HepG2 (cell line): ENCODE measurements around the gene VASH2. TPM values are rescaled to one million over a fixed set of nuclear protein-coding genes. Genes with fewer than 3 reads are reported as not detected.

Experiments used
- ATAC-seq: fragments of 200-7000 bp; cut with Tn5 transposase; 3 replicates; pipeline ENCODE4 v1.9.1; 2020; ENCODE audit warnings: mild to moderate bottlenecking, moderate library complexity
- BruUV-seq: library from RNA; stranded (reverse); fragments of 400-500 nt; replicated peaks from 2 replicates; lab custom pipeline; 2021; lab: Mats Ljungman, UMichigan
- CTCF ChIA-PET: fragments of 300-600 bp; formaldehyde crosslinking; extraction: SDS; loops from one replicate; lab custom pipeline; 2021; ENCODE audit warnings: low total read pairs, inconsistent platforms, low intra/inter-chr PET ratio; lab: Yijun Ruan, JAX
- POLR2A ChIA-PET: fragments of 350-600 bp; sonication (Branson Sonifier 250); formaldehyde crosslinking; loops from one replicate; lab custom pipeline; 2020; ENCODE audit warnings: antibody characterized with exemption, inconsistent platforms; lab: Yijun Ruan, JAX
- DNase-seq: peaks from one replicate; pipeline ENCODE4 v3.0.0-alpha.2; 2015; ENCODE audit warnings: low spot score
- FAIRE-seq: peaks from 3 replicates; lab custom pipeline; 2011; peaks lifted over from hg19 to GRCh38; lab: Jason Lieb, UNC
- H2AFZ ChIP-seq: one replicate; pipeline ENCODE4 v1.6.1; 2011; ENCODE audit warnings: low read length, inconsistent platforms
- H3K27ac ChIP-seq: fragments of 300-600 bp; 3 replicates; pipeline ENCODE4 v1.8.0; 2011; ENCODE audit warnings: mixed run types, mild to moderate bottlenecking, mixed read lengths, low read length, inconsistent platforms; ENCODE audit not compliant: insufficient read depth; ENCODE audit errors: extremely low read length
- H3K27me3 ChIP-seq, 2 experiments: fragments of 200-600 bp in 1 of 2; 2 replicates in 1 of 2; 3 replicates in 1 of 2; pipeline versions ENCODE4 v1.6.0 to v1.8.0; 2011; ENCODE audit warnings: low read length in 2 of 2, mild to moderate bottlenecking in 2 of 2, moderate library complexity in 2 of 2, inconsistent platforms in 1 of 2; ENCODE audit not compliant: insufficient read depth in 2 of 2, control insufficient read depth in 1 of 2
- H3K36me3 ChIP-seq, 2 experiments: fragments of 200-600 bp in 1 of 2; replicated peaks in 1 of 2; 2 replicates in 1 of 2; 3 replicates in 1 of 2; pipeline versions ENCODE4 v1.5.1 to v1.8.0; 2011; ENCODE audit warnings: low read length in 2 of 2, inconsistent platforms in 1 of 2; ENCODE audit not compliant: insufficient read depth in 2 of 2, control insufficient read depth in 1 of 2
- H3K4me1 ChIP-seq: 2 replicates; pipeline ENCODE4 v1.5.1; 2012; ENCODE audit warnings: low read length, inconsistent platforms; ENCODE audit not compliant: insufficient read depth
- H3K4me2 ChIP-seq: 2 replicates; pipeline ENCODE4 v1.6.0; 2011; ENCODE audit warnings: low read depth, low read length, inconsistent platforms
- H3K4me3 ChIP-seq, 3 experiments: fragments of 200-600 bp in 1 of 3; sonication (generic), shearing (Covaris generic) in 1 of 3; replicated peaks in 1 of 3; 2 replicates each; pipeline ENCODE4 v1.5.1; 2011 to 2016; ENCODE audit warnings: low read length in 3 of 3, inconsistent platforms in 2 of 3, low read depth in 2 of 3, mild to moderate bottlenecking in 2 of 3, control low read depth in 1 of 3, mixed read lengths in 1 of 3; ENCODE audit not compliant: insufficient read depth in 1 of 3
- H3K79me2 ChIP-seq: one replicate; pipeline ENCODE4 v1.6.1; 2011; ENCODE audit warnings: low read length, inconsistent platforms; ENCODE audit not compliant: insufficient read depth
- H3K9ac ChIP-seq: 2 replicates; pipeline ENCODE4 v1.6.0; 2011; ENCODE audit warnings: mild to moderate bottlenecking, low read depth, low read length, inconsistent platforms; ENCODE audit not compliant: insufficient read depth
- H3K9me3 ChIP-seq: 2 replicates; pipeline ENCODE4 v1.5.1; 2012; ENCODE audit warnings: mild to moderate bottlenecking, low read length
- H4K20me1 ChIP-seq: 2 replicates; pipeline ENCODE4 v1.6.0; 2011; ENCODE audit warnings: inconsistent platforms, mild to moderate bottlenecking, low read length, moderate library complexity; ENCODE audit not compliant: insufficient read depth
- CEBPG ChIP-seq: IDR thresholded peaks from 2 replicates; pipeline ENCODE4 v1.6.1; 2016
- ETV6 ChIP-seq: sonication (generic); formaldehyde crosslinking; conservative IDR thresholded peaks from 2 replicates; pipeline ENCODE4 v1.4.0; 2020; ENCODE audit warnings: missing genetic modification reagents
- FIP1L1 ChIP-seq: fragments of 200-400 bp; formaldehyde crosslinking; IDR thresholded peaks from 2 replicates; pipeline ENCODE4 v1.6.1; 2018; ENCODE audit warnings: low read depth, mild to moderate bottlenecking, low read length, moderate library complexity, borderline replicate concordance; ENCODE audit not compliant: insufficient read depth
- HHEX ChIP-seq: IDR thresholded peaks from 2 replicates; pipeline ENCODE4 v1.6.1; 2016; ENCODE audit warnings: control low read depth
- KDM4B ChIP-seq: sonication (generic); formaldehyde crosslinking; IDR thresholded peaks from 2 replicates; pipeline ENCODE4 v1.4.0; 2020; ENCODE audit warnings: missing genetic modification reagents
- MEF2D ChIP-seq: sonication (generic); formaldehyde crosslinking; IDR thresholded peaks from 2 replicates; pipeline ENCODE4 v1.5.1; 2020; ENCODE audit warnings: mild to moderate bottlenecking, missing genetic modification reagents
- TCF12 ChIP-seq, 2 experiments: fragments of 450-650 bp in 1 of 2; sonication (generic) in 1 of 2; formaldehyde crosslinking in 1 of 2; IDR thresholded peaks; 2 replicates each; pipeline versions ENCODE4 v1.6.1 to v1.8.0; 2017 to 2022; ENCODE audit warnings: antibody characterized with exemption in 1 of 2, mild to moderate bottlenecking in 1 of 2, missing genetic modification reagents in 1 of 2, moderate library complexity in 1 of 2
- TP53 ChIP-seq: sonication (generic); formaldehyde crosslinking; conservative IDR thresholded peaks from 2 replicates; pipeline ENCODE4 v1.4.0; 2020; ENCODE audit warnings: missing genetic modification reagents
- ZNF382 ChIP-seq: sonication (generic); formaldehyde crosslinking; IDR thresholded peaks from 2 replicates; pipeline ENCODE4 v1.5.0; 2020; ENCODE audit warnings: missing genetic modification reagents, mild to moderate bottlenecking, borderline replicate concordance
- ZNF75D ChIP-seq: sonication (generic); formaldehyde crosslinking; IDR thresholded peaks from 2 replicates; pipeline ENCODE4 v1.8.1; 2023; ENCODE audit warnings: missing genetic modification reagents, mild to moderate bottlenecking, borderline replicate concordance
- ZSCAN9 ChIP-seq: IDR thresholded peaks from 2 replicates; pipeline ENCODE4 v1.6.1; 2016; ENCODE audit warnings: borderline replicate concordance
- WGBS: methylation state at CpG from one replicate; pipeline ENCODE4 v1.1.6; 2017; ENCODE audit warnings: low lambda C conversion rate; 5-methylcytosine and 5-hydroxymethylcytosine counted together
- in situ Hi-C: cut with HindIII; loops from 2 replicates; pipeline ENCODE4 v1.10.0; 2017; ENCODE audit warnings: low pct_unique_long_range_greater_than_20kb; ENCODE audit not compliant: extremely low pct_ligation_motif_present
- intact Hi-C: fragments of 100-400 bp; cut with micrococcal nuclease; formaldehyde crosslinking; loops from one replicate; pipeline ENCODE4 v1.10.0; 2022; ENCODE audit not compliant: unreplicated experiment
- polyA plus RNA-seq, 8 experiments: library from polyadenylated mRNA; depleted of rRNA in 3 of 8; stranded (reverse) in 7 of 8; unstranded in 1 of 8; fragments of >200 nt; fragmentation: Illumina TruSeq in 4 of 8; extraction: Trizol in 4 of 8; gene quantifications; 2 replicates each; pipeline versions ENCODE4 v1.2.1 to v1.2.3, GENCODE V29; 2011 to 2016; ENCODE audit warnings: low read depth in 4 of 8, missing spikeins in 1 of 8, mixed read lengths in 1 of 8; ENCODE audit not compliant: insufficient read depth in 1 of 8
- total RNA-seq, 5 experiments: library from RNA; depleted of rRNA; stranded (reverse); fragments of >200 nt; fragmentation: Illumina TruSeq; extraction: Trizol; gene quantifications; 2 replicates each; pipeline ENCODE4 v1.2.3, GENCODE V29; 2016; ENCODE audit warnings: low read depth in 1 of 5
- TF ChIP-seq, protein P1 (sequence below): sonication (generic); formaldehyde crosslinking; IDR thresholded peaks from 2 replicates; pipeline ENCODE4 v1.9.0; 2021; ENCODE audit warnings: missing genetic modification reagents, borderline replicate concordance
- TF ChIP-seq, protein P2 (sequence below): IDR thresholded peaks from 2 replicates; pipeline ENCODE4 v1.6.1; 2016; ENCODE audit warnings: mild to moderate bottlenecking
- TF ChIP-seq, protein P3 (sequence below): sonication (generic); formaldehyde crosslinking; IDR thresholded peaks from 2 replicates; pipeline ENCODE4 v1.8.1; 2023; ENCODE audit warnings: mild to moderate bottlenecking, missing genetic modification reagents
- TF ChIP-seq, protein P4 (sequence below): sonication (generic); formaldehyde crosslinking; IDR thresholded peaks from 2 replicates; pipeline ENCODE4 v1.4.0; 2020; ENCODE audit warnings: missing genetic modification reagents, mild to moderate bottlenecking, borderline replicate concordance
- TF ChIP-seq, protein P5 (sequence below): sonication (generic); formaldehyde crosslinking; IDR thresholded peaks from 2 replicates; pipeline ENCODE4 v1.4.0; 2020; ENCODE audit warnings: mild to moderate bottlenecking, missing genetic modification reagents

Gene VASH2
- total and polyA plus RNA-seq, 2 of the 13 experiments (the other 11 are each of a cell fraction or from before 2014, with no cell fraction given), result 0.44 to 1.00 TPM

DNA sequence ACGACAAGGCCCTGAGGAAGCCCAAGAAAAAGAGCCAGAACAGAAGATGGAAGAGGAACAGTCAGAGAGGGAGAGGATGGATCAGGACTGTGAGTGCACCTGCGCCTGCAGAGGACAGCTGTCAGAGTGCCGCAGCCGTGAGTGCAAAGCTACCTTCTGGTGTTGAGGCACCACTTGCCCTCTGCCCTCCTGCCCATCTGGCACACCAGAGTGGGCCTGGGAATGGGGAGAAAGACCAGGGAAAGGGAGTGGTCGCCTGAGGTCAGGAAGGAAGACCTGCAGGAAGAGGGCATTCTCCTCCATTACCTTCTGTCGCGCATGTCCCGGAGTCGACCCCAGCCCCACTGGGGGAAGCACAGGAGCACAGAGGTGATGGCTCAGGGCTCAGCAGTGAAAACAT is 26.2 kb downstream of the VASH2 start:
- CTCF ChIA-PET, result no interaction called here
- Histone ChIP-seq H2AFZ (no peak overlapping the region), H3K9me3 (no peaks in the 10 kb centered on the region), H3K4me2 (no peak overlapping the region), H3K79me2 (no peaks in the 10 kb centered on the region), H3K27me3 (no peaks in the 10 kb centered on the region; a peak in 1 of 5 replicates), H3K36me3 (no peaks in the 10 kb centered on the region), H3K4me3 (no peak overlapping the region), H3K4me1 (peaks cover 10% of the 10 kb centered on the region; the same call in 1 of the 2 replicates), H3K9ac (no peak overlapping the region), H3K27ac (no peak overlapping the region), H4K20me1 (no peaks in the 10 kb centered on the region)
- no TSS peak for BruUV-seq
- FAIRE-seq, result no peak
- ATAC-seq, result no peak
- in situ Hi-C loops (no loop called here), intact Hi-C loops (no loop called here)
- no peak for DNase-seq
- POLR2A ChIA-PET, result no interaction called here
- WGBS, result 74% methylated on average over 9 of the region's 9 CpGs
- no peak for TF ChIP-seq TCF12 (IDR thresholded peaks at IDR 0.05)
- no peak for TF ChIP-seq TCF12 (CRISPR knock-in tag; IDR thresholded peaks at IDR 0.05)
- TF ChIP-seq, protein P1, sequence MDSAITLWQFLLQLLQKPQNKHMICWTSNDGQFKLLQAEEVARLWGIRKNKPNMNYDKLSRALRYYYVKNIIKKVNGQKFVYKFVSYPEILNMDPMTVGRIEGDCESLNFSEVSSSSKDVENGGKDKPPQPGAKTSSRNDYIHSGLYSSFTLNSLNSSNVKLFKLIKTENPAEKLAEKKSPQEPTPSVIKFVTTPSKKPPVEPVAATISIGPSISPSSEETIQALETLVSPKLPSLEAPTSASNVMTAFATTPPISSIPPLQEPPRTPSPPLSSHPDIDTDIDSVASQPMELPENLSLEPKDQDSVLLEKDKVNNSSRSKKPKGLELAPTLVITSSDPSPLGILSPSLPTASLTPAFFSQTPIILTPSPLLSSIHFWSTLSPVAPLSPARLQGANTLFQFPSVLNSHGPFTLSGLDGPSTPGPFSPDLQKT (CRISPR knock-in tag), result no peak
- no peak for TF ChIP-seq TP53 (CRISPR knock-in tag)
- TF ChIP-seq KDM4B (CRISPR knock-in tag), result no peak
- TF ChIP-seq FIP1L1, result no peak
- TF ChIP-seq, protein P2, sequence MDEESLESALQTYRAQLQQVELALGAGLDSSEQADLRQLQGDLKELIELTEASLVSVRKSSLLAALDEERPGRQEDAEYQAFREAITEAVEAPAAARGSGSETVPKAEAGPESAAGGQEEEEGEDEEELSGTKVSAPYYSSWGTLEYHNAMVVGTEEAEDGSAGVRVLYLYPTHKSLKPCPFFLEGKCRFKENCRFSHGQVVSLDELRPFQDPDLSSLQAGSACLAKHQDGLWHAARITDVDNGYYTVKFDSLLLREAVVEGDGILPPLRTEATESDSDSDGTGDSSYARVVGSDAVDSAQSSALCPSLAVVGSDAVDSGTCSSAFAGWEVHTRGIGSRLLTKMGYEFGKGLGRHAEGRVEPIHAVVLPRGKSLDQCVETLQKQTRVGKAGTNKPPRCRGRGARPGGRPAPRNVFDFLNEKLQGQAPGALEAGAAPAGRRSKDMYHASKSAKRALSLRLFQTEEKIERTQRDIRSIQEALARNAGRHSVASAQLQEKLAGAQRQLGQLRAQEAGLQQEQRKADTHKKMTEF (CRISPR knock-in tag), result no peak
- TF ChIP-seq, protein P3, sequence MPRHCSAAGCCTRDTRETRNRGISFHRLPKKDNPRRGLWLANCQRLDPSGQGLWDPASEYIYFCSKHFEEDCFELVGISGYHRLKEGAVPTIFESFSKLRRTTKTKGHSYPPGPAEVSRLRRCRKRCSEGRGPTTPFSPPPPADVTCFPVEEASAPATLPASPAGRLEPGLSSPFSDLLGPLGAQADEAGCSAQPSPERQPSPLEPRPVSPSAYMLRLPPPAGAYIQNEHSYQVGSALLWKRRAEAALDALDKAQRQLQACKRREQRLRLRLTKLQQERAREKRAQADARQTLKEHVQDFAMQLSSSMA (CRISPR knock-in tag), result no peak
- no peak for TF ChIP-seq HHEX (CRISPR knock-in tag)
- TF ChIP-seq ZNF75D (CRISPR knock-in tag), result no peak
- TF ChIP-seq CEBPG (CRISPR knock-in tag), result no peak
- TF ChIP-seq, protein P4, sequence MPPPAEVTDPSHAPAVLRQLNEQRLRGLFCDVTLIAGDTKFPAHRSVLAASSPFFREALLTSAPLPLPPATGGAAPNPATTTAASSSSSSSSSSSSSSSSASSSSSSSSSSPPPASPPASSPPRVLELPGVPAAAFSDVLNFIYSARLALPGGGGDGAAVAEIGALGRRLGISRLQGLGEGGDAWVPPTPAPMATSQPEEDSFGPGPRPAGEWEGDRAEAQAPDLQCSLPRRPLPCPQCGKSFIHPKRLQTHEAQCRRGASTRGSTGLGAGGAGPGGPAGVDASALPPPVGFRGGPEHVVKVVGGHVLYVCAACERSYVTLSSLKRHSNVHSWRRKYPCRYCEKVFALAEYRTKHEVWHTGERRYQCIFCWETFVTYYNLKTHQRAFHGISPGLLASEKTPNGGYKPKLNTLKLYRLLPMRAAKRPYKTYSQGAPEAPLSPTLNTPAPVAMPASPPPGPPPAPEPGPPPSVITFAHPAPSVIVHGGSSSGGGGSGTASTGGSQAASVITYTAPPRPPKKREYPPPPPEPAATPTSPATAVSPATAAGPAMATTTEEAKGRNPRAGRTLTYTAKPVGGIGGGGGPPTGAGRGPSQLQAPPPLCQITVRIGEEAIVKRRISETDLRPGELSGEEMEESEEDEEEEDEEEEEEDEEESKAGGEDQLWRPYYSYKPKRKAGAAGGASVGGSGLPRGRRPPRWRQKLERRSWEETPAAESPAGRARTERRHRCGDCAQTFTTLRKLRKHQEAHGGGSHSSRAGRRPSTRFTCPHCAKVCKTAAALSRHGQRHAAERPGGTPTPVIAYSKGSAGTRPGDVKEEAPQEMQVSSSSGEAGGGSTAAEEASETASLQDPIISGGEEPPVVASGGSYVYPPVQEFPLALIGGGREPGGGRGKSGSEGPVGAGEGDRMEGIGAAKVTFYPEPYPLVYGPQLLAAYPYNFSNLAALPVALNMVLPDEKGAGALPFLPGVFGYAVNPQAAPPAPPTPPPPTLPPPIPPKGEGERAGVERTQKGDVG (CRISPR knock-in tag), result no peak
- TF ChIP-seq ZNF382, result no peak
- TF ChIP-seq ETV6 (CRISPR knock-in tag), result no peak
- no peak for TF ChIP-seq MEF2D (CRISPR knock-in tag)
- no peak for TF ChIP-seq ZSCAN9 (CRISPR knock-in tag)
- TF ChIP-seq, protein P5, sequence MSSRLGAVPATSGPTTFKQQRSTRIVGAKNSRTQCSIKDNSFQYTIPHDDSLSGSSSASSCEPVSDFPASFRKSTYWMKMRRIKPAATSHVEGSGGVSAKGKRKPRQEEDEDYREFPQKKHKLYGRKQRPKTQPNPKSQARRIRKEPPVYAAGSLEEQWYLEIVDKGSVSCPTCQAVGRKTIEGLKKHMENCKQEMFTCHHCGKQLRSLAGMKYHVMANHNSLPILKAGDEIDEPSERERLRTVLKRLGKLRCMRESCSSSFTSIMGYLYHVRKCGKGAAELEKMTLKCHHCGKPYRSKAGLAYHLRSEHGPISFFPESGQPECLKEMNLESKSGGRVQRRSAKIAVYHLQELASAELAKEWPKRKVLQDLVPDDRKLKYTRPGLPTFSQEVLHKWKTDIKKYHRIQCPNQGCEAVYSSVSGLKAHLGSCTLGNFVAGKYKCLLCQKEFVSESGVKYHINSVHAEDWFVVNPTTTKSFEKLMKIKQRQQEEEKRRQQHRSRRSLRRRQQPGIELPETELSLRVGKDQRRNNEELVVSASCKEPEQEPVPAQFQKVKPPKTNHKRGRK, result no peak
